Liver (tissue), 3 donors: ENCODE results near the gene ITGA6.

Experiments used
- GABPA ChIP-seq, 2 donors: IDR thresholded peaks in 1 of 2; conservative IDR thresholded peaks in 1 of 2; 2 replicates each; pipeline ENCODE4 v1.6.1; 2016; ENCODE audit warnings: antibody characterized with exemption in 2 of 2, mild to moderate bottlenecking in 1 of 2, moderate library complexity in 1 of 2
- HNF4A ChIP-seq, 2 donors: conservative IDR thresholded peaks; 2 replicates each; pipeline ENCODE4 v1.6.1; 2016; ENCODE audit warnings: antibody characterized with exemption in 2 of 2, mild to moderate bottlenecking in 2 of 2
- JUND ChIP-seq, 2 donors: IDR thresholded peaks; 2 replicates each; pipeline ENCODE4 v1.6.1; 2016; ENCODE audit warnings: antibody characterized with exemption in 2 of 2
- RAD21 ChIP-seq, 2 donors: IDR thresholded peaks; 2 replicates each; pipeline ENCODE4 v1.6.1; 2016; ENCODE audit warnings: antibody characterized with exemption in 2 of 2, mild to moderate bottlenecking in 2 of 2
- TF ChIP-seq, protein P1 (sequence below): fragments of 150-350 bp; IDR thresholded peaks from 2 replicates; pipeline ENCODE4 v1.5.1; 2017; ENCODE audit warnings: improper control_type of control experiment, low read depth, low read length; ENCODE audit not compliant: missing input control
- TF ChIP-seq, protein P2 (sequence below): IDR thresholded peaks from 2 replicates; pipeline ENCODE4 v1.6.1; 2016; ENCODE audit warnings: antibody characterized with exemption, mild to moderate bottlenecking
- TF ChIP-seq, protein P3 (sequence below): IDR thresholded peaks from 2 replicates; pipeline ENCODE4 v1.6.1; 2016; ENCODE audit warnings: antibody characterized with exemption
- TF ChIP-seq, protein P4 (sequence below): IDR thresholded peaks from 2 replicates; pipeline ENCODE4 v1.6.1; 2016; ENCODE audit warnings: antibody characterized with exemption
- donor health status: healthy.
- donor health status: healthy.

DNA sequence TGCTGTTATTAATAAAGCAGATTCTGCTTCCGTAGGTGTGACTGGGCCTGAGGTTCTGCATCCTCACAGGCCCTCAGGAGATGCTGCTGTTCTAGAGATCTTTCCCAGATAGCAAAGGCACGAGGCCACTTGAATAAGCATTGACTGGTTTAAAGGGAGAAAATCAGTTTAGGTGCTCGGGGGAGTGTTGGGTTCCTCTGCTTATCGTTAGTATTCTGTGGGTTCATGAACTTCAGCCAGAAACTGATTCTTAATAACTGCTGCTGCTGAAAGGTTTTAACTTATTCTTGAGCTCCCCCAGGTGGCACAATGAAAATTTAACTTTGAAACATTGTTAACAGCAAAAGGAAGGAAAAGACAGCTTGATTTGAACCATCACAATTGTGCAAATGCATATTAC, 56.9 kb downstream of the ITGA6 start:
- TF ChIP-seq, protein P1, sequence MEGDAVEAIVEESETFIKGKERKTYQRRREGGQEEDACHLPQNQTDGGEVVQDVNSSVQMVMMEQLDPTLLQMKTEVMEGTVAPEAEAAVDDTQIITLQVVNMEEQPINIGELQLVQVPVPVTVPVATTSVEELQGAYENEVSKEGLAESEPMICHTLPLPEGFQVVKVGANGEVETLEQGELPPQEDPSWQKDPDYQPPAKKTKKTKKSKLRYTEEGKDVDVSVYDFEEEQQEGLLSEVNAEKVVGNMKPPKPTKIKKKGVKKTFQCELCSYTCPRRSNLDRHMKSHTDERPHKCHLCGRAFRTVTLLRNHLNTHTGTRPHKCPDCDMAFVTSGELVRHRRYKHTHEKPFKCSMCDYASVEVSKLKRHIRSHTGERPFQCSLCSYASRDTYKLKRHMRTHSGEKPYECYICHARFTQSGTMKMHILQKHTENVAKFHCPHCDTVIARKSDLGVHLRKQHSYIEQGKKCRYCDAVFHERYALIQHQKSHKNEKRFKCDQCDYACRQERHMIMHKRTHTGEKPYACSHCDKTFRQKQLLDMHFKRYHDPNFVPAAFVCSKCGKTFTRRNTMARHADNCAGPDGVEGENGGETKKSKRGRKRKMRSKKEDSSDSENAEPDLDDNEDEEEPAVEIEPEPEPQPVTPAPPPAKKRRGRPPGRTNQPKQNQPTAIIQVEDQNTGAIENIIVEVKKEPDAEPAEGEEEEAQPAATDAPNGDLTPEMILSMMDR = peak; percentile 19
- TF ChIP-seq GABPA (IDR thresholded peaks at IDR 0.05 in 1 of 2, conservative IDR thresholded peaks at IDR 0.05 in 1 of 2) = no peak
- TF ChIP-seq RAD21 (IDR thresholded peaks at IDR 0.05) = peak; percentile 68 to 72
- TF ChIP-seq, protein P2, sequence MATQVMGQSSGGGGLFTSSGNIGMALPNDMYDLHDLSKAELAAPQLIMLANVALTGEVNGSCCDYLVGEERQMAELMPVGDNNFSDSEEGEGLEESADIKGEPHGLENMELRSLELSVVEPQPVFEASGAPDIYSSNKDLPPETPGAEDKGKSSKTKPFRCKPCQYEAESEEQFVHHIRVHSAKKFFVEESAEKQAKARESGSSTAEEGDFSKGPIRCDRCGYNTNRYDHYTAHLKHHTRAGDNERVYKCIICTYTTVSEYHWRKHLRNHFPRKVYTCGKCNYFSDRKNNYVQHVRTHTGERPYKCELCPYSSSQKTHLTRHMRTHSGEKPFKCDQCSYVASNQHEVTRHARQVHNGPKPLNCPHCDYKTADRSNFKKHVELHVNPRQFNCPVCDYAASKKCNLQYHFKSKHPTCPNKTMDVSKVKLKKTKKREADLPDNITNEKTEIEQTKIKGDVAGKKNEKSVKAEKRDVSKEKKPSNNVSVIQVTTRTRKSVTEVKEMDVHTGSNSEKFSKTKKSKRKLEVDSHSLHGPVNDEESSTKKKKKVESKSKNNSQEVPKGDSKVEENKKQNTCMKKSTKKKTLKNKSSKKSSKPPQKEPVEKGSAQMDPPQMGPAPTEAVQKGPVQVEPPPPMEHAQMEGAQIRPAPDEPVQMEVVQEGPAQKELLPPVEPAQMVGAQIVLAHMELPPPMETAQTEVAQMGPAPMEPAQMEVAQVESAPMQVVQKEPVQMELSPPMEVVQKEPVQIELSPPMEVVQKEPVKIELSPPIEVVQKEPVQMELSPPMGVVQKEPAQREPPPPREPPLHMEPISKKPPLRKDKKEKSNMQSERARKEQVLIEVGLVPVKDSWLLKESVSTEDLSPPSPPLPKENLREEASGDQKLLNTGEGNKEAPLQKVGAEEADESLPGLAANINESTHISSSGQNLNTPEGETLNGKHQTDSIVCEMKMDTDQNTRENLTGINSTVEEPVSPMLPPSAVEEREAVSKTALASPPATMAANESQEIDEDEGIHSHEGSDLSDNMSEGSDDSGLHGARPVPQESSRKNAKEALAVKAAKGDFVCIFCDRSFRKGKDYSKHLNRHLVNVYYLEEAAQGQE = no peak
- TF ChIP-seq, protein P3, sequence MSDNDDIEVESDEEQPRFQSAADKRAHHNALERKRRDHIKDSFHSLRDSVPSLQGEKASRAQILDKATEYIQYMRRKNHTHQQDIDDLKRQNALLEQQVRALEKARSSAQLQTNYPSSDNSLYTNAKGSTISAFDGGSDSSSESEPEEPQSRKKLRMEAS = no peak
- TF ChIP-seq, protein P4, sequence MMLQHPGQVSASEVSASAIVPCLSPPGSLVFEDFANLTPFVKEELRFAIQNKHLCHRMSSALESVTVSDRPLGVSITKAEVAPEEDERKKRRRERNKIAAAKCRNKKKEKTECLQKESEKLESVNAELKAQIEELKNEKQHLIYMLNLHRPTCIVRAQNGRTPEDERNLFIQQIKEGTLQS = no peak
- no peak for TF ChIP-seq JUND (IDR thresholded peaks at IDR 0.05)
- TF ChIP-seq HNF4A (conservative IDR thresholded peaks at IDR 0.05) = no peak
